GM18505 (cell line): Measurements from ENCODE around the gene KRI1.

Source experiments
- ATAC-seq: cut with Tn5 transposase; IDR thresholded peaks from one replicate; pipeline ENCODE4 v1.9.1; 2021; ENCODE audit not compliant: unreplicated experiment
- POLR2A ChIP-seq: IDR thresholded peaks from 4 replicates; pipeline ENCODE4 v1.6.1; 2011; ENCODE audit warnings: borderline replicate concordance; ENCODE audit not compliant: insufficient read depth, insufficient read length; ENCODE audit errors: extremely low read depth

Gene KRI1

GRCh38 chr19:10508707-10509106 lies 57.1 kb downstream of the KRI1 start:
- ATAC-seq: no peak
- no peak for TF ChIP-seq POLR2A

- no peak for ATAC-seq
- TF ChIP-seq POLR2A: no peak
Measured at GRCh38 chr19:10508036-10508435, 57.8 kb downstream of the KRI1 start.

DNA sequence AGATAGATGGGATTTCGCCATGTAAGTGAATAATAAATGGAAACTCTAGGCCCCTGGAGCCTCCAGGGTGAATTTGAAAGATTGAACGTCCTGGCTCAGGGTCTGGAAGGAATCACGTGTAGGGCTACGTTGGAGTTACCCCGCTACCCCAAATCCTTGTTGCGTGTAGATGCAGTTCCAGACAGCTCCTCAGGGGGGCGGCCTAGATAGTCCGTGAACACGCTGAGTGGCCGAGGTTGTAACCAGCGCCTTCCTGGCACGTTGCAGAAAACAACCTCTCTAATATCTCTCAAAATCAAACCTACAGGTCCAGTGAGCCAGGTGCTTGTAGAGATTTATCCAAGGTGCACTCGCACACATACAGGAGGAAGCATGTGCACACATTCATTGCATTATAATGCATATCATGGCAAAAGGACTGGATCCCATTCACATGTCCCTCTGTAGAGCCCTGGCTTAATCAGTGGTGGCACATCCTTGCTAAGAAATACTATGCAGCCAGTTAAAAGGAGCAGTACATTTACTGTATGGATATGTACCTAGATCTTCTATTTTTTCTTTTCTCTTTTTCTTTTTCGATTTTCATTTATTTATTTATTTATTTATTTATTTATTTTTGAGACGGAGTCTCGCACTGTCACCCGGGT lies 60.1 kb downstream of the KRI1 start:
- ATAC-seq: no peak
- TF ChIP-seq POLR2A: no peak
